HuH-7 (cell line): ENCODE measurements around the gene CORO7.

Experiments
- DNase-seq: peaks from one replicate; pipeline ENCODE4 v3.0.0; 2011; ENCODE audit warnings: low spot score

CORO7 gene

GRCh38 chr16:4416200-4417032 lies at the start of gene CORO7:
Gene CORO7, minus strand, starts transcription at chr16:4416596. Its CDS starts 78 bp downstream, at chr16:4416518.
- peak; percentile 95 for DNase-seq

DNA sequence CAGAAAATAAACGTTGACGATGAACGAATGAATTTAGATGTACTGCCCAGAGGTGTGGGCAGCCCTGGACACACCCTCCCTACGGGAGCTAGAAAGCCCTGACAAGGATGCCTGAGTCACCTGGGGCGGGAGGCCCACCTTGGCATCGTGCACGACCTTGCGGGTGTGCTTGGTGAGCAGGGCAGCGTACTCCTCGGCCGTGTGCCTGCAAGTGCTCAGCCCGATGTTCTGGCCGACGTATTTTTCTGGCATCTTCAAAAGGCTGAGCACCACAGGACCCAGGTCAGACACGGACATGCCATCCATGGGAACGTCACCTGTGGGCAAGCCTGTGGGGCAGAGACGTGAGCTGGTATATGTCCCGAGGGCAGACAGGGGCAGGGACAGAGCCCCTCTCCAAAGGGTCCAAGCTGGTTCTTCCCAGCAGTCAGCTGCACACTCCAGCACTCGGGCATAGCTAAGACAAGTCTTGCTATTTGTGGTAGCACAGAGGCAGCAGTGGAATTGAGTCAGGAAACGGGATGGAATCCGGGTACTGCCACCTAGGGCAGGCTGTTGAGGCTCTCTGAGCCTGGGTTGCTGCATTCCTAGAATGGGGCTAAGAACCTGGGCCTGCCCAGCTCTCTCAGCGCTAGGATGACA lies 47.2 kb upstream of the CORO7 start:
- no peak for DNase-seq

DNA sequence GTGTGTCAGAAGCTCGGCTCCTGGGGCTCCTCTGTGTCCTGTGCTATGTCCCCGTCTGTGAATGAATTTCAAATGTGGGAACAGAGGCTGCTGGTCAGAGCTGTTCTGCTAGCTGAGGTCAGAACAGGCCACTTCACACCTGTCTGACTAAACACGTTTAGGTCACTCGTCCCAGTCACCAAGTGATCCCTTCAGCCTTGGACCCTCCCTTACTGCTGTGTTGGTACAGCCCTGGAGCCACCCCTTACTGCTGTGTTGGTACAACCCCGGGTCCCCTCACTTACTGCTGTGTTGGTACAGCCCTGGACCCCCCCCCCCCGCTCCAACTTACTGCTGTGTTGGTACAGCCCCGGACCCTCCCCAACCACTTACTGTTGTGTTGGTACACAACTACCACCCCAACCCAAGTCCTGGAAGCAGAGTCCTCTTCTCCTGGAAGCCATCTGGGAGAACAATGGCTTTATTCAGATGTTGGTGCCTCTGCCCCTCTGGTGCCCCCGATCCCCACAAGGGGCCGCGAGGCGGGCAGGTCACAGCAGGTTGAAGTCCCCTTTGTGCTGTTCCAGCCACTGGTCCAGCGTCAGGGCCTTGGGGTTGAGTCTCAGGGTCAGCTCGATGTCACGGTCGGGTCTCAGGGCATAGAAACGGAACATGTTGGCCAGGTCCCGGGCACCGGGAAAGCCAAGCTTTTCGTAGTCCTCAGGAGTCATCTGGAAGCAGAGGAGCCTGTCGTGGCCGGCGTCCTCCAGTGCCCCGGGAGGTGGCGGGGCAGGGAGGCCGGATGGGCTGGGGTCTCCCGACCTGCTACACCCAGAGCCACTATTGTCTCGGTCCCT lies 45.1 kb upstream of the CORO7 start:
- DNase-seq: no peak

- no peak for DNase-seq
These were observed 44.5 kb upstream of the CORO7 start for GRCh38 chr16:4460936-4461249.

GRCh38 chr16:4455951-4456350 lies 39.6 kb upstream of the CORO7 start:
- no peak for DNase-seq

DNA sequence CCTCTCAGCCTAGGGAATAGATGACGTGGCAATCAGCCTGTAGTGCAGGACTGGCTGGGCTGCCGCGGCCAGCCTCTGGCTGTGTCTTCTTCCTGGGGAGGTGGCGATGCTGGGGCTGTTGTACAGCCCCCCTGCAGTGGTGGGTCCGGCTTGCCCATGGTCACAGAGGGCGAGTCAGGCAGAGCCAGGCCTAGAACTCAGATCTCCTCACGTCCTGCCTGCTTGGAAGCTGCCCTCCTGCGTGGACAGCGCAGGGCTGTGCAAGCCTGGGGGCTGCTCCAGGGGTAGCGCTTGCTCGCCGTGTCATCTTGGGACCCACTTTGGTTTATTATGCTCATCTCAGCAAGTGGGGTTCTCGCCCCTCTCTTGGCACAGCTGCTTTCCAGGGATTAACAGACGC lies 38.7 kb upstream of the CORO7 start:
- no peak for DNase-seq

- no peak for DNase-seq
These were observed 38.2 kb upstream of the CORO7 start for GRCh38 chr16:4454623-4455022.

GRCh38 chr16:4452674-4453073 lies 36.3 kb upstream of the CORO7 start:
- DNase-seq: no peak

- no peak for DNase-seq
These were observed 34.6 kb upstream of the CORO7 start for GRCh38 chr16:4450931-4451519.

DNA sequence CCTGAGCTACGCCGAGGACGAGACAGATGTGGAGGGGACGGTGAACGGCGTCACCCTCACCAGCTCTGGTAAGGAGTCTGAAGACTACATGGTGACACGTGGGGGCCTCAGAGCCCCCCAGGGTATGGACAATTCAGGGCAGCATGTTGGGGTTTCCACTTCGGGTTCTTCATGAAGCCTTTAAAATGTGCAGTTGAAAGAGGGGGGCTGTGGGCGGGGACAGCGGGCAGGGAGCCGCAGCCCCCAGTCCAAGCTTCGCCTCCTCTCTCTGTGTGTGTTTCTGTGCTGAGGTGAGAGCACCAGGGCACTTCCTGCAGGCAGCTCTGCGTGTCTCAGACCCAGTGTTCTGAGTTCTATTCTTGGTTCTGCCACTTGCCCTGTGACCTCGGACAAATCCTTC lies 34.0 kb upstream of the CORO7 start:
- DNase-seq: no peak

- DNase-seq: no peak
These were observed 27.6 kb upstream of the CORO7 start for GRCh38 chr16:4443986-4444385.

GRCh38 chr16:4443271-4443670 lies 26.9 kb upstream of the CORO7 start:
- no peak for DNase-seq

GRCh38 chr16:4442371-4442770 lies 26.0 kb upstream of the CORO7 start:
- DNase-seq: no peak

- no peak for DNase-seq
These were observed 21.0 kb upstream of the CORO7 start for GRCh38 chr16:4437366-4437765.

- DNase-seq: no peak
These were observed 19.1 kb upstream of the CORO7 start for GRCh38 chr16:4435337-4436067.

- DNase-seq: no peak
These were observed 17.8 kb upstream of the CORO7 start for GRCh38 chr16:4433914-4434787.

- no peak for DNase-seq
These were observed 16.8 kb upstream of the CORO7 start for GRCh38 chr16:4433228-4433627.

- DNase-seq: no peak
These were observed 14.6 kb upstream of the CORO7 start for GRCh38 chr16:4431023-4431422.

DNA sequence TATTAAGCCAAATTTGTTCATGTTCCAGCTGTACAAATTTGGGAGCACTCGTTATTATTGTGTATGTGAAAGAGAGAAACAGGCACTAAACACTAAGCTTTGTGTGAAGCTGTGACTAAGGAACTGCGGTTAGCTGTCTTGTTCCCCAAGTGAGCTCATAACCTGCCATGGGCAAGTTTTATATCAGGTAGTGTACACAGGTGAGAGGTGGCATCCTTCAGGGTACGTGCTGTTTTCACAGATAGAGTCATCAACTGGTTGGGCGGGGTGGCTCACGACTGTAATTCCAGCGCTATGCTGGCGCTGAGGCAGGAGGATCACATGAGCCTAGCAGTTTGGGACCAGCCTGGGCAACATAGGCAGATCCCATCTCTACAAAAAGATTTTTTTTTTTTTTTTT lies 12.1 kb upstream of the CORO7 start:
- no peak for DNase-seq

DNA sequence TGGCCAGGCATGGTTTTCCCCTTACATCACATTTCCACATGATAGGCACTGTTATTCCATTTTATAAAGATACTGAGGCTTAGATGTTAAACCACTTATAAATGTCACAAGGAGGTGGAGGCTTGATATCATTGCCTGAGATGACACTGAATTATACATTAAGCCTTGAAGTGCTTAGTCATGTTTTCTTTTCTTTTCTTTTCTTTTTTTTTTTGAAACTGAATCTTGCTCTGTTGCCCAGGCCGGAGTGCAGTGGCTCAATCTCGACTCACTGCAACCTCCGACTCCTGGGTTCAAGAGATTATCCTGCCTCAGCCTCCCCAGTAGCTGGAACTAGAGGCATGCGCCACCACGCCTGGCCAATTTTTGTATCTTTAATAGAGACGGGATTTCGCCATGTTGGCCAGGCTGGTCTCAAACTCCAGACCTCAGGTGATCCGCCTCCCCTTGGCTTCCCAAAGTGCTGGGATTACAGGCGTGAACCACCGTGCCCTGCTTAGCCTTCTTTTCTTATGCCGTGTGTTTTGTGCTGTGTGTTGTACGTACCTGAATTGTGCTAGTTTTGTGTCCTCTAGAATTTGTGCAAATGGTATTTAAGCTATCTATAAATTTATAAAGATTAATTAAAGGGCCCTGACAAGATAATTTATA lies 10.5 kb upstream of the CORO7 start:
- no peak for DNase-seq
